GM12873 (cell line): ENCODE results near the gene SPATA46.

ENCODE experiments used
- CTCF ChIP-seq: IDR thresholded peaks from 2 replicates; pipeline ENCODE4 v1.5.1; 2012; ENCODE audit warnings: low read depth, mild to moderate bottlenecking, moderate library complexity, low read length, control low read depth; ENCODE audit not compliant: insufficient read depth; ENCODE audit errors: missing control alignments

SPATA46 gene

DNA sequence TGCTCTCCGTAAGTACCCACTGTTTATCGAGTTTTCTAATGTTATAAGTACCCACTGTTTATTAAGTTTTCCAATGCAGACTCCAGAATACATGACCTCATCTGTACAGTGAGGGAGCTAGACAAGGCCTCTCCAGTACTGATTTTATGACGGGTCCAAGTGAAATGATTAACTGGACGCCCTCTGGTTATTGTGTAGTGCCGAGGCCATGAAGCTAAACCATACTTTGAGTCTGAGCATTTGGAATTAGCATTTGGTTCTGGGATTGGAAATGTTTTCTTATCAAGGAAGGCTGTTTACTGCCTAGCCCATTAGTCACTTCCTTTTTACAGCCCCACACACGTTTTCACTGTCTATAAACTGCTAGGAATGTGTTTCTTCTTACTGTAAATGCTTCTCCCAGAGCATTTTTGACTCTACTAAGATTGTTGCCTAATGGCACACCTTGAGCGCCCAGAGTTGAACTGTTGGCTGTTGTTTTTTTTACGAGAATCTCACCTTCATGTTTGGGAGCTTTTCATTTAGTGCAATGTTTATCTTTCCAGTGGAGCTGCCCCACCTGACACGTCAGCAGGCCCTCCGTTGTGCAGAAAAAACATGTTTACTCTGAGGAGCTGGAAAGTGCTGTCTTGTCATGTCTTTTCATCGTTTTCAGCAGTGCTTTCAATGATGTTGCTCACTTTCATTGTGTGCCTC is 26.9 kb downstream of the SPATA46 start:
- TF ChIP-seq CTCF, result no peak

GRCh38 chr1:162347281-162347680 is 29.4 kb downstream of the SPATA46 start:
- no peak for TF ChIP-seq CTCF

DNA sequence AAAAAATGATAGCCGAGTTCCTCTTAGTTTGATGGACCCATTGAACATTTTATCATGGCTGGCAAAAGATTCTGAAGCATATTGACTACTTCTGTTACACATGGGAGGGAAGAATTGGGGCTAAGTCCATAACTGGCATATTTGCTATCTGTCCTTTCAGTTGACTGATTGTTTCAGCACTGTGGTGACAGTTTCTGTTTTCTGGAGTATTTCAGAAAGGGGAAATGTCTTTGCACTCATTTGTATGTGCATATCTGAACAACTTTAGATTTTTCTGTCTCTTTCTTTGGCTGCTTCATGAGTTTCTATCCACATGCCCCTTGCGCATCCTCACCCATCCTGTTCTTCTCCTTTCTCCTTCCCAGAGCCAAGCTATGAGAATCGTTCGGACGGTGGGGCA is 33.2 kb downstream of the SPATA46 start:
- no peak for TF ChIP-seq CTCF

DNA sequence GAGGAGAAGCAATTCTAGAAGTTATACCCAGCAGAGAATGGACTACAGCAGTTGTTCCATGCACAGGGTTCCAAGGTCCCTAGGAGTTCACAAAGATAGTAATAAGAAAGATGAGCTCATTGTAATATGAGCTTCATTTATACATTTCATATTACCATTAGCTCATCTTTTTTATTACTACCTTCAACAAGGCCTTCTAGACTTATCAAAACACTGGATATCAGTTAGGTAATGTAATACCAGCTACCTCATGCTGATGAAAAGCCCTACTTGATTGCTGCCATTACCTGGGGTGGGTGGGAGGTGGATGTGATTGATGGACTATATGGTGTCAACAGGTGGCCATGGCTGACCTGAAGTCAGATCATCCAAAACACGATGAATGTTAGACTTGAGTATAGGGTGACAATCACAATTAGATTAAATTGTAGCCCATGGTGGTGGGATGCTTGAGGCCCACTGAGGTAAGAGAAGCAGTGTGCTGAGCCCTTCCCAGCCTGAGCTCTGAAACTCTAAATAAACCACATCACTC is 34.1 kb downstream of the SPATA46 start:
- TF ChIP-seq CTCF, result no peak

GRCh38 chr1:162336621-162337285 is 39.9 kb downstream of the SPATA46 start:
- TF ChIP-seq CTCF, result no peak

DNA sequence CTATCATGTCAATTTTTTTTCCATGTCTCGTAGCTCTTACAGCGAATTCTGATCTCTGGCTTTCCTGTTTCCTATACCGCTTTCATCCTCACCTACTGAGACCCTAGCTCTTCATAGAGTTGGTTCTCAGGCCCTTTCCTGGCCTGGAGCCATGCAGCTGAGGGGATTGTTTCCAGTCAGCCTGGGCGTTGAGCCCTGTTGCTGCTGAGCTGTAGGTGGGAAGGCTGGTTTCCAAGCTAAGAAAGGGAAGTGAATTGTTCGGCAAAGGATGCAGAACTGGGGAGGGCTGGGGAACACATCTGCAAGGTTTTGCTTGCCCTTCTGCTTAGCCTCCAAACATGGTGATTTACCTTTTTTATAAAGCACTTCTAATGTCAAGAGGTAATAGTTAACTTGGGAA is 41.5 kb downstream of the SPATA46 start:
- no peak for TF ChIP-seq CTCF

DNA sequence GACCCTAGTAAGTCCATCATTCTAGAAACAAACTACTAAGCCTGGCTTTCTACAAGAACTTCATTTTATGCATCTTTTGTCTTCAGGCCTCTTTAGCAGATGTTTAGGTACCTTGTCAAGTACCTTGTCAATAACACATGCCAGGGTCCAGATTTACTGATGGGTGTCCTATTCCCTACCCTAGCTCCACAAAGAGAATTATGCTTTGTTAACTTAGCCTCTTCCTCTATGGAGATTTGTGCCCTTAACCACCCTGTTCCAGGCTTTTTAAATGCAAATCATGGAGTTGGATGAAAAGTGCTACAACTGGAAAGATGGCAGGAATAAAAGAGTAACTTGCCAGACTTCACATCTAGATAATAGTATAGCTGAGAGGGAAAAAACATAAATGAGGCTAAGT is 42.7 kb downstream of the SPATA46 start:
- no peak for TF ChIP-seq CTCF
